ENCODE data around the gene TTC13.

GRCh38 chr1:230937371-230937770 is 41.3 kb downstream of the TTC13 start:
- TF ChIP-seq, protein P1, sequence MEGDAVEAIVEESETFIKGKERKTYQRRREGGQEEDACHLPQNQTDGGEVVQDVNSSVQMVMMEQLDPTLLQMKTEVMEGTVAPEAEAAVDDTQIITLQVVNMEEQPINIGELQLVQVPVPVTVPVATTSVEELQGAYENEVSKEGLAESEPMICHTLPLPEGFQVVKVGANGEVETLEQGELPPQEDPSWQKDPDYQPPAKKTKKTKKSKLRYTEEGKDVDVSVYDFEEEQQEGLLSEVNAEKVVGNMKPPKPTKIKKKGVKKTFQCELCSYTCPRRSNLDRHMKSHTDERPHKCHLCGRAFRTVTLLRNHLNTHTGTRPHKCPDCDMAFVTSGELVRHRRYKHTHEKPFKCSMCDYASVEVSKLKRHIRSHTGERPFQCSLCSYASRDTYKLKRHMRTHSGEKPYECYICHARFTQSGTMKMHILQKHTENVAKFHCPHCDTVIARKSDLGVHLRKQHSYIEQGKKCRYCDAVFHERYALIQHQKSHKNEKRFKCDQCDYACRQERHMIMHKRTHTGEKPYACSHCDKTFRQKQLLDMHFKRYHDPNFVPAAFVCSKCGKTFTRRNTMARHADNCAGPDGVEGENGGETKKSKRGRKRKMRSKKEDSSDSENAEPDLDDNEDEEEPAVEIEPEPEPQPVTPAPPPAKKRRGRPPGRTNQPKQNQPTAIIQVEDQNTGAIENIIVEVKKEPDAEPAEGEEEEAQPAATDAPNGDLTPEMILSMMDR (IDR thresholded peaks at IDR 0.05): no peak
- no peak for TF ChIP-seq POLR2A (IDR thresholded peaks at IDR 0.05)

Data from sigmoid colon (tissue), 3 donors.